WTC11 (cell line): ENCODE results near the gene YBX2. TPM values are rescaled to one million over a fixed set of nuclear protein-coding genes. Genes with fewer than 3 reads are reported as not detected.

Source experiments
- ATAC-seq: fragments of 200-7000 bp; cut with Tn5 transposase; 2 replicates; pipeline ENCODE4 v1.10.0; 2021; ENCODE audit warnings: mild to moderate bottlenecking, moderate library complexity
- CTCF ChIA-PET: fragments of 300-600 bp; sonication (Branson Sonifier 250); formaldehyde crosslinking; loops from one replicate; lab custom pipeline; 2021; ENCODE audit warnings: antibody characterized with exemption; lab: Charles Lee
- POLR2A ChIA-PET: fragments of 350-600 bp; sonication (Branson Sonifier 250); formaldehyde crosslinking; loops from one replicate; lab custom pipeline; 2021; ENCODE audit warnings: antibody characterized with exemption; lab: Charles Lee
- DNase-seq: peaks from one replicate; pipeline ENCODE4 v3.0.0; 2021; ENCODE audit warnings: low spot score
- H3K27ac Mint-ChIP-seq: 2 replicates; pipeline ENCODE4 v1.8.0; 2021; ENCODE audit warnings: mixed read lengths
- H3K27me3 Mint-ChIP-seq: 2 replicates; pipeline ENCODE4 v1.8.0; 2021; ENCODE audit warnings: low read depth, mild to moderate bottlenecking, moderate library complexity, mixed read lengths
- H3K36me3 Mint-ChIP-seq: 2 replicates; pipeline ENCODE4 v1.8.0; 2021; ENCODE audit warnings: mixed read lengths
- H3K4me1 Mint-ChIP-seq: 2 replicates; pipeline ENCODE4 v1.8.0; 2022; ENCODE audit warnings: mixed read lengths
- H3K4me3 Mint-ChIP-seq: 2 replicates; pipeline ENCODE4 v1.8.0; 2021; ENCODE audit warnings: mild to moderate bottlenecking, moderate library complexity, mixed read lengths
- H3K9me3 Mint-ChIP-seq: 2 replicates; pipeline ENCODE4 v1.8.0; 2021; ENCODE audit warnings: mixed read lengths
- ATF1 ChIP-seq: sonication (generic); formaldehyde crosslinking; IDR thresholded peaks from 2 replicates; pipeline ENCODE4 v1.8.1; 2023; ENCODE audit warnings: mild to moderate bottlenecking, moderate library complexity, missing genetic modification reagents
- CREB1 ChIP-seq: sonication (generic); formaldehyde crosslinking; IDR thresholded peaks from 2 replicates; pipeline ENCODE4 v1.8.0; 2023; ENCODE audit warnings: mild to moderate bottlenecking, missing genetic modification reagents
- ELF4 ChIP-seq: sonication (generic); formaldehyde crosslinking; IDR thresholded peaks from 2 replicates; pipeline ENCODE4 v1.8.1; 2022; ENCODE audit warnings: low read depth, mild to moderate bottlenecking, moderate library complexity, missing genetic modification reagents
- EMX1 ChIP-seq: fragments of 250-450 bp; sonication (Bioruptor Pico); IDR thresholded peaks from 2 replicates; pipeline ENCODE4 v1.8.0; 2021; ENCODE audit warnings: mild to moderate bottlenecking
- ERG ChIP-seq: fragments of 250-450 bp; sonication (Bioruptor Pico); IDR thresholded peaks from 2 replicates; pipeline ENCODE4 v1.8.0; 2021; ENCODE audit warnings: mild to moderate bottlenecking
- GRHL2 ChIP-seq: fragments of 250-450 bp; sonication (Bioruptor Pico); IDR thresholded peaks from 2 replicates; pipeline ENCODE4 v1.8.0; 2022; ENCODE audit warnings: mild to moderate bottlenecking, moderate library complexity; ENCODE audit not compliant: insufficient replicate concordance, severe bottlenecking
- HMGA2 ChIP-seq: fragments of 250-450 bp; sonication (Bioruptor Pico); IDR thresholded peaks from 2 replicates; pipeline ENCODE4 v1.4.0; 2021; ENCODE audit warnings: mild to moderate bottlenecking, moderate library complexity
- JAZF1 ChIP-seq: fragments of 250-450 bp; sonication (Bioruptor Pico); IDR thresholded peaks from 2 replicates; pipeline ENCODE4 v1.9.0; 2021; ENCODE audit warnings: moderate library complexity, mild to moderate bottlenecking, inconsistent platforms
- JUN ChIP-seq: sonication (generic); formaldehyde crosslinking; IDR thresholded peaks from 2 replicates; pipeline ENCODE4 v1.8.0; 2023; ENCODE audit warnings: mild to moderate bottlenecking, missing genetic modification reagents
- MAX ChIP-seq: sonication (generic); formaldehyde crosslinking; IDR thresholded peaks from 2 replicates; pipeline ENCODE4 v1.8.0; 2022; ENCODE audit warnings: mild to moderate bottlenecking, missing genetic modification reagents
- MYBL2 ChIP-seq: sonication (generic); formaldehyde crosslinking; IDR thresholded peaks from 2 replicates; pipeline ENCODE4 v1.8.1; 2023; ENCODE audit warnings: mild to moderate bottlenecking, moderate library complexity, missing genetic modification reagents
- NFATC4 ChIP-seq: fragments of 250-450 bp; sonication (Bioruptor Pico); IDR thresholded peaks from 2 replicates; pipeline ENCODE4 v1.9.0; 2021; ENCODE audit warnings: mild to moderate bottlenecking
- NFE2L1 ChIP-seq: sonication (generic); formaldehyde crosslinking; IDR thresholded peaks from 2 replicates; pipeline ENCODE4 v1.8.1; 2023; ENCODE audit warnings: missing genetic modification reagents
- NR2C2 ChIP-seq: sonication (generic); formaldehyde crosslinking; IDR thresholded peaks from 2 replicates; pipeline ENCODE4 v1.8.0; 2022; ENCODE audit warnings: mild to moderate bottlenecking, missing genetic modification reagents
- OVOL2 ChIP-seq: fragments of 250-450 bp; sonication (Bioruptor Pico); IDR thresholded peaks from 2 replicates; pipeline ENCODE4 v1.9.0; 2021; ENCODE audit warnings: mild to moderate bottlenecking, borderline replicate concordance
- RELA ChIP-seq: sonication (generic); formaldehyde crosslinking; IDR thresholded peaks from 2 replicates; pipeline ENCODE4 v1.8.1; 2022; ENCODE audit warnings: missing genetic modification reagents, mild to moderate bottlenecking, borderline replicate concordance
- SMAD3 ChIP-seq: sonication (generic); formaldehyde crosslinking; IDR thresholded peaks from 2 replicates; pipeline ENCODE4 v1.8.0; 2022; ENCODE audit warnings: missing genetic modification reagents, mild to moderate bottlenecking, borderline replicate concordance
- SP1 ChIP-seq: sonication (generic); formaldehyde crosslinking; conservative IDR thresholded peaks from 2 replicates; pipeline ENCODE4 v1.8.1; 2022; ENCODE audit warnings: missing genetic modification reagents
- TEAD1 ChIP-seq: sonication (generic); formaldehyde crosslinking; IDR thresholded peaks from 2 replicates; pipeline ENCODE4 v1.8.0; 2022; ENCODE audit warnings: mild to moderate bottlenecking, missing genetic modification reagents
- TP53 ChIP-seq: sonication (generic); formaldehyde crosslinking; IDR thresholded peaks from 2 replicates; pipeline ENCODE4 v1.8.1; 2023; ENCODE audit warnings: mild to moderate bottlenecking, missing genetic modification reagents
- ZMAT4 ChIP-seq: fragments of 250-450 bp; sonication (Bioruptor Pico); IDR thresholded peaks from 2 replicates; pipeline ENCODE4 v1.9.0; 2021; ENCODE audit warnings: mild to moderate bottlenecking
- ZNF138 ChIP-seq: sonication (generic); formaldehyde crosslinking; conservative IDR thresholded peaks from 2 replicates; pipeline ENCODE4 v1.8.1; 2022; ENCODE audit warnings: mild to moderate bottlenecking, moderate library complexity, missing genetic modification reagents
- ZNF232 ChIP-seq: sonication (generic); formaldehyde crosslinking; IDR thresholded peaks from 2 replicates; pipeline ENCODE4 v1.8.0; 2022; ENCODE audit warnings: mild to moderate bottlenecking, missing genetic modification reagents
- ZNF263 ChIP-seq: sonication (generic); formaldehyde crosslinking; IDR thresholded peaks from 2 replicates; pipeline ENCODE4 v1.8.1; 2022; ENCODE audit warnings: low read depth, mild to moderate bottlenecking, moderate library complexity, missing genetic modification reagents
- ZNF423 ChIP-seq: fragments of 250-450 bp; sonication (Bioruptor Pico); IDR thresholded peaks from 2 replicates; pipeline ENCODE4 v2.1.2; 2022; ENCODE audit warnings: mild to moderate bottlenecking, moderate library complexity
- total RNA-seq: library from RNA; stranded (reverse); gene quantifications from 3 replicates; pipeline ENCODE4 v1.2.3, GENCODE V29; 2021
- TF ChIP-seq, protein P1 (sequence below): sonication (generic); formaldehyde crosslinking; IDR thresholded peaks from 2 replicates; pipeline ENCODE4 v1.8.0; 2022; ENCODE audit warnings: mild to moderate bottlenecking, missing genetic modification reagents
- TF ChIP-seq, protein P2 (sequence below): fragments of 250-450 bp; sonication (Bioruptor Pico); conservative IDR thresholded peaks from 2 replicates; pipeline ENCODE4 v1.9.0; 2021; ENCODE audit warnings: mild to moderate bottlenecking
- TF ChIP-seq, protein P3 (sequence below): fragments of 250-450 bp; sonication (Bioruptor Pico); IDR thresholded peaks from 2 replicates; pipeline ENCODE4 v2.1.2; 2022; ENCODE audit warnings: mild to moderate bottlenecking, moderate library complexity

The YBX2 gene
- total RNA-seq, 1 experiment from 2014 or later: 26.8 TPM

GRCh38 chr17:7242717-7243452, 51.6 kb downstream of the YBX2 start (continued):
- TF ChIP-seq ATF1 (CRISPR knock-in tag): no peak
- TF ChIP-seq, protein P1, sequence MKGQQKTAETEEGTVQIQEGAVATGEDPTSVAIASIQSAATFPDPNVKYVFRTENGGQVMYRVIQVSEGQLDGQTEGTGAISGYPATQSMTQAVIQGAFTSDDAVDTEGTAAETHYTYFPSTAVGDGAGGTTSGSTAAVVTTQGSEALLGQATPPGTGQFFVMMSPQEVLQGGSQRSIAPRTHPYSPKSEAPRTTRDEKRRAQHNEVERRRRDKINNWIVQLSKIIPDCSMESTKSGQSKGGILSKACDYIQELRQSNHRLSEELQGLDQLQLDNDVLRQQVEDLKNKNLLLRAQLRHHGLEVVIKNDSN (CRISPR knock-in tag): peak; percentile 99
- peak; percentile 96 for TF ChIP-seq SP1 (CRISPR knock-in tag)
- no peak for TF ChIP-seq RELA (CRISPR knock-in tag)
- peak; percentile 52; the same call in 1 of the 2 replicates for TF ChIP-seq TP53 (CRISPR knock-in tag)
- TF ChIP-seq EMX1 (CRISPR knock-in tag): peak; percentile 84; the same call in 1 of the 2 replicates
- no peak for TF ChIP-seq OVOL2 (CRISPR knock-in tag)
- peak; percentile 82; the same call in 1 of the 2 replicates for TF ChIP-seq ZMAT4 (CRISPR knock-in tag)
- TF ChIP-seq MYBL2 (CRISPR knock-in tag): 0 out of 2 replicates have a peak, but pooled peaks have one; percentile 28
- 0 out of 2 replicates have a peak, but pooled peaks have one; percentile 33 for TF ChIP-seq TEAD1
- TF ChIP-seq HMGA2: peak; percentile 22; the same call in 1 of the 2 replicates
- TF ChIP-seq, protein P2, sequence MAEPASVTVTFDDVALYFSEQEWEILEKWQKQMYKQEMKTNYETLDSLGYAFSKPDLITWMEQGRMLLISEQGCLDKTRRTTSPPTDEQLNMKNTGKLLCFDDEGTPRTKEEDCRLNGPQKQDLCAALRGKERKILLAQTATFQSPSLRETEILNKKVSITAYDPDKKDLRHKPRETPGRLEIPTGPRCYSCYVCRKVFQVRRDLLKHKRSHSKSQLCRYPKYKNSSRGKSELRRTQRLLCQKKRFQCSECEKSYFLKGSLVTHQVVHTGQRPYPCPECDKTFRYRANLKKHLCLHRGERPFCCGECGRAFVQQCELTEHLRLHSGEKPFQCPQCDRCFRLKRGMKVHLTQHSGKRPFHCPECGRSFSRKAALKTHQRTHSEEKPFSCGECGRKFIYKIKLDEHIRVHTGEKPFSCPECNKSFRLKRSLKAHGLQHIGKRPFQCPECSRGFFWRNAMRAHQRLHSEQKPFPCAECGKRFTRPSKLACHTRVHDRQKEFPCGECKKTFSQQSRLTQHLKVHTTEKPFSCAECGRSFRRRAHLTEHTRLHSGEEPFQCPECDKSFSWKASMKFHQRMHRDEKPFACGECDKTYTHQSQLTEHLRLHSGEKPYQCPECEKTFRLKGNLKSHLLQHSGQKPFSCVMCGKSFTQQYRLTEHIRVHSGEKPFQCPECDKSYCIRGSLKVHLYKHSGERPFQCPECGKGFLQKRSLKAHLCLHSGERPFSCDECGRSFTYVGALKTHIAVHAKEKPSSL (CRISPR knock-in tag): peak; percentile 82
- no peak for TF ChIP-seq CREB1
- TF ChIP-seq ZNF423: peak; percentile 29; the same call in 1 of the 2 replicates
- TF ChIP-seq NFATC4: peak; percentile 46; the same call in 1 of the 2 replicates
- peak; percentile 52; the same call in 1 of the 2 replicates for TF ChIP-seq SMAD3 (CRISPR knock-in tag)
- TF ChIP-seq NFE2L1: peak; percentile 74
- TF ChIP-seq GRHL2 (CRISPR knock-in tag): no peak
- peak; percentile 68 for TF ChIP-seq MAX (CRISPR knock-in tag)

GRCh38 chr17:7241783-7242716, 52.4 kb downstream of the YBX2 start, which contains the start of gene GABARAP:
Gene GABARAP (minus strand): TSS chr17:7242449. CDS start chr17:7242330, 119 bp downstream.
- Mint-ChIP-seq H3K9me3 (no peaks in the 10 kb centered on the region), H3K27ac (peak within 1 kb of the TSS; percentile 99), H3K36me3 (peaks cover 34% of the 10 kb centered on the region), H3K4me3 (peak within 1 kb of the TSS; percentile 90), H3K4me1 (peaks cover 36% of the 10 kb centered on the region), H3K27me3 (no peaks in the 10 kb centered on the region)
- ATAC-seq (peak; percentile 3), DNase-seq (peak; percentile 90)
- POLR2A ChIA-PET: interaction anchor here (0.8 to 2.3 kb wide), 10 partner anchors 9 to 52 kb away, joined by 3 to 8 read pairs (median 3); partner anchors contain the start of genes ACADVL, CTDNEP1, DLG4 and ELP5
- CTCF ChIA-PET: interaction anchor here (0.5 to 3.4 kb wide), 10 partner anchors 22 to 310 kb away, joined by 3 to 21 read pairs (median 6); partner anchors contain the start of genes ACADVL, DLG4, NEURL4 and SLC2A4
- no peak; the same call in 1 of the 2 replicates for TF ChIP-seq SP1 (CRISPR knock-in tag)
- no peak for TF ChIP-seq ZMAT4 (CRISPR knock-in tag)
- TF ChIP-seq NR2C2: no peak
- no peak for TF ChIP-seq ZNF138 (CRISPR knock-in tag)
- TF ChIP-seq NFATC4: no peak
- TF ChIP-seq ZNF423: peak; percentile 32; the same call in 1 of the 2 replicates
- TF ChIP-seq, protein P3, sequence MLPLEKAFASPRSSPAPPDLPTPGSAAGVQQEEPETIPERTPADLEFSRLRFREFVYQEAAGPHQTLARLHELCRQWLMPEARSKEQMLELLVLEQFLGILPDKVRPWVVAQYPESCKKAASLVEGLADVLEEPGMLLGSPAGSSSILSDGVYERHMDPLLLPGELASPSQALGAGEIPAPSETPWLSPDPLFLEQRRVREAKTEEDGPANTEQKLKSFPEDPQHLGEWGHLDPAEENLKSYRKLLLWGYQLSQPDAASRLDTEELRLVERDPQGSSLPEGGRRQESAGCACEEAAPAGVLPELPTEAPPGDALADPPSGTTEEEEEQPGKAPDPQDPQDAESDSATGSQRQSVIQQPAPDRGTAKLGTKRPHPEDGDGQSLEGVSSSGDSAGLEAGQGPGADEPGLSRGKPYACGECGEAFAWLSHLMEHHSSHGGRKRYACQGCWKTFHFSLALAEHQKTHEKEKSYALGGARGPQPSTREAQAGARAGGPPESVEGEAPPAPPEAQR (CRISPR knock-in tag): no peak
- peak; percentile 33; the same call in 1 of the 2 replicates for TF ChIP-seq TP53 (CRISPR knock-in tag)
- no peak; the same call in 1 of the 2 replicates for TF ChIP-seq ZNF232 (CRISPR knock-in tag)
- TF ChIP-seq JAZF1 (CRISPR knock-in tag): no peak
- TF ChIP-seq ELF4 (CRISPR knock-in tag): no peak
- no peak for TF ChIP-seq ZNF263
- TF ChIP-seq JUN (CRISPR knock-in tag): no peak
- TF ChIP-seq ERG (CRISPR knock-in tag): no peak
